ENCODE results near the gene PLEKHM3.

DNA sequence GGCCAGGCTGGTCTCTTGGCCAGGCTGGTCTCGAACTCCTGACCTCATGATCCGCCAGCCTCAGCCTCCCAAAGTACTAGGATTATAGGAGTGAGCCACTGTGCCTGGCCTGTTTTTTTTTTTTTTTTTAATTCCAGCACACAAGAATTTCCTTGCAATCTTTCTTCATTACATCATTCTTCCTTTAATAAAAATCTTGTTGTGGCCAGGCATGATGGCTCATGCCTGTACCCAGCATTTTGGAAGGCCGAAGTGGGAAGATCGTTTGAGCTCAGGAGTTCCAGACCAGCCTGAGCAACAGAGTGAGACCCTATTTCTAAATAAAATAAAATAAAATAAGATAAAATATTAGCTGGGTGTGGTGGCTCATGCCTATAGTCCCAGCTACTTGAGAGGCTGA lies 21.4 kb upstream of the PLEKHM3 start:
- TF ChIP-seq, protein P1, sequence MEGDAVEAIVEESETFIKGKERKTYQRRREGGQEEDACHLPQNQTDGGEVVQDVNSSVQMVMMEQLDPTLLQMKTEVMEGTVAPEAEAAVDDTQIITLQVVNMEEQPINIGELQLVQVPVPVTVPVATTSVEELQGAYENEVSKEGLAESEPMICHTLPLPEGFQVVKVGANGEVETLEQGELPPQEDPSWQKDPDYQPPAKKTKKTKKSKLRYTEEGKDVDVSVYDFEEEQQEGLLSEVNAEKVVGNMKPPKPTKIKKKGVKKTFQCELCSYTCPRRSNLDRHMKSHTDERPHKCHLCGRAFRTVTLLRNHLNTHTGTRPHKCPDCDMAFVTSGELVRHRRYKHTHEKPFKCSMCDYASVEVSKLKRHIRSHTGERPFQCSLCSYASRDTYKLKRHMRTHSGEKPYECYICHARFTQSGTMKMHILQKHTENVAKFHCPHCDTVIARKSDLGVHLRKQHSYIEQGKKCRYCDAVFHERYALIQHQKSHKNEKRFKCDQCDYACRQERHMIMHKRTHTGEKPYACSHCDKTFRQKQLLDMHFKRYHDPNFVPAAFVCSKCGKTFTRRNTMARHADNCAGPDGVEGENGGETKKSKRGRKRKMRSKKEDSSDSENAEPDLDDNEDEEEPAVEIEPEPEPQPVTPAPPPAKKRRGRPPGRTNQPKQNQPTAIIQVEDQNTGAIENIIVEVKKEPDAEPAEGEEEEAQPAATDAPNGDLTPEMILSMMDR (conservative IDR thresholded peaks at IDR 0.05; ENCODE audit: low read depth, low read length): no peak
- TF ChIP-seq EZH2 (IDR thresholded peaks at IDR 0.05; ENCODE audit: borderline replicate concordance, low read depth, low read length, poor library complexity, severe bottlenecking): no peak

Data from A673 (cell line).